SW480 (cell line): ENCODE results near the gene OGFR.

Experiments used
- DNase-seq: peaks from one replicate; pipeline ENCODE4 v3.0.0-alpha.2; 2016; ENCODE audit warnings: low spot score

Gene OGFR

DNA sequence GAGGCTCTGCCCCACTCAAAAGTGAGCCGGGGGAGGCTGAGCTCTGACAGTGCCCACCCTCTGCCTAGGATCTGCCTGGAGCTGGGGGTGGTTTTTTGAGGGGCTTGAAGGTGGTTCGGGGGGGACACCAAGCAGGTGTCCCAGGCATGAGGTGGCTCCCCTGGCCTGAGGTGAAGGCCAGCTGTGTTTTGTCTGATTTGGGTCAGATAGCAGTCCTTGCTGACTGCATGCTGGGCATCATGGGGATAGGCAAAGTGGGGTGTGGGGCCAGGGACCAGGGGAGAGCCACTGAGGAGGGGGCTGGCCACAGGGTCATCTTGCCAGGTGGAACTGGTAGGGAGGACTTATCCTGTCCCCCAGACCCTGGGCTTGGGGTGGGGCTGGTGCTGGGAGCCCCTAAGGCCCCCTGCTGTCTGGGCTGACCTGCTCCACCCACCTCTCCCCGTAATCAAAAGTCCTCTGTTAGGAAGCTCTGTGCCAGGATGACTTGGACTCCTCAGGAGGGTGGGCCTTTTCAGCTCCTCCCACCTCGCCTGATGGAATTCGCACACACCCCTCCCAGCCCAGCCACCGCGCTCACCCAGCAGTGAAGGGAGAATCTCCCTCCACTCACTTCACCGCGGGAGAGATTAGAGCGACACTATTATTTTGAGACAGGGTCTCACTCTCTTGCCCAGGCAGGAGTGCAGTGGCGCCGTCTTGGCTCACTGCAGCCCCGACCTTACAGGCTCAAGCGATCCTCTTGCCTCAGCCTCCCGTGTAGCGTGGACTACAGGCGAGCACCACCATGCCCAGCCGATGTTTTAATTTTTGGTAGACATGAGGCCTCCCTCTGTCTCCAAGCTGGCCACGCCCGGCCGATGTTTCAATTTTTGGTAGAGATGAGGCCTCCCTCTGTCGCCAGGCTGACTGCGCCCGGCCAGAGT lies 10.7 kb downstream of the OGFR start:
- DNase-seq = peak; percentile 88

- DNase-seq = no peak
These were observed 11.6 kb downstream of the OGFR start for GRCh38 chr20:62816031-62816883.

DNA sequence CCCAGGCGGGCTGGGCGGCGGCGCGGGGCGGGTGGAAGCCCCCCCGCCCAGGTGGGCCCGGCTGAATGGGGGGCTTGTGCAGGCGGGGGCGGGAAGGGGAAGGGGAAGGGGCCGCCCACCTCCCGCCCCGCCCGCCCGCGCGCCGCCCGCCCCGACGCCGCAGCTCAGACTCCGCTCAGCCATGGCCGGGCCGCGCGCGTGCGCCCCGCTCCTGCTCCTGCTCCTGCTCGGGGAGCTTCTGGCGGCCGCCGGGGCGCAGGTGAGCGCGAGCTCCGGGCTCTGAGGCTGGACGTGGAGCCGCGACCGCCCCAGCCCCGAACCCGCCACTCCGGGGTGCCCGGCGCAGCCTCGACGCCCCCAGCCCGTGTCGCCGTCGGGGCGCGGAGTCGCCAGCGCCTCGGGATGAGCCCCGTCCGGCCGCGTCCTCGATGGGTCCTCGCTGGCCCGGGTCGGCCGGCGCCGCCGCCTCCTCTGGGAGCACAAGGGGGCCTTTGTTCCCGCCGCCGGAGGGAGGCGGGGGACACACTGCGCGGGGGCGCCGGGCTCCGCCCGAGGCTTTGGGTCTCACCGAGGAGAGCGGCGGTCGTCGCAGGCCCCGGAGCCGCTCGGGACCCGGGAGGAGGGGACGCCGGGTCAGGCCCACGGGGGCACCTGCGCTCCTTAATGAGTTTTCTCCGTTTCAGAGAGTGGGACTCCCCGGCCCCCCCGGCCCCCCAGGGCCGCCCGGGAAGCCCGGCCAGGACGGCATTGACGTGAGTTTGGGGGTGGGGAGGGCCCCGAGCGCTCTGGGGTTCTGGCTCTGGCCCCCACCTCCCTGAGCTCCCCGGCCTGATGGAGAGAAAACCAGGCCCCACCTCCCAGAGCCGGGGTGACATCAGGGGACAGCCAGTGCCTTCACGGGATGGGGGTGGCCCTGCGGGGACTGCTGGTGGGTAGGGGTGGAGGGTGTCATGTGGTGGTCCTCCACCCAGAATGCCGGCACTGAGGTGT lies 12.5 kb downstream of the OGFR start, which contains the start of gene COL9A3:
TSS of gene COL9A3 (plus strand) at position 167 of the 990 bp plus-strand sequence. CDS start at position 182, 15 bp downstream.
- peak; percentile 78 for DNase-seq

GRCh38 chr20:62817975-62818591 lies 13.4 kb downstream of the OGFR start:
- DNase-seq = no peak

- DNase-seq = peak; percentile 86
These were observed 14.2 kb downstream of the OGFR start for GRCh38 chr20:62818592-62819493.

DNA sequence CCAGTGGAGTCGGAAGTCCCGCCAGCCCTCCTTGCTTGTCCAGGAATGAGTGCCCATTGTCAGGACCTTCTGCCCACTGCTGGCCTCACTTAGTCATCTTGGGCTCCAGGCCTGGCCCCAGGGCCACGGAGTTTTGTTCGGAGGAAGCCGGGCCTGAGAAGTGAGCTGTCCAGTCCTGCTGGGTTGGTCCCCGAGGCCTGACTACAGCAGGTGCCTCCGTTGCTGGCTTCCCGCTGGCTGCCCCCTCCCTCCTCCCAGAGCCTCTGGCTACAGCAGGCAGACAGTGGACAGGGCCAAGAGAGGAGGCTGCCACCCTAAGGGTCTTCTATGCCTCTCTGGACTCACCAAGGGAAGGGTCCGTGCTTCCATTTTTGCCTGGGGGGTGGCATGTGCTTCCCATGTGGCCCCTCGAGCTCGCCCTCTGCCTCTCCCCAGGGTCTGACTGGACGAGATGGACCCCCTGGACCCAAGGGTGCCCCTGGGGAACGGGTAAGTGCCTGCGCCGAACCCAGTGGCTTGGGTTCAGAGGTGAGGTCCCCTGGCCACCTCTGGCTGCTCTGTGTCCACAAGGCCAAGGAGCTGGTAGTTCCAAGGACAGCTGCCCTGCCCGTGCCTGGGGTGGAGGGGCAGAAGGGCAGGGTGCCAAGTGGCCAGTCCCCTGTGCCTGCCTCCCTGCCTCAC lies 15.0 kb downstream of the OGFR start:
- no peak for DNase-seq

- no peak for DNase-seq
These were observed 15.8 kb downstream of the OGFR start for GRCh38 chr20:62820208-62820961.

DNA sequence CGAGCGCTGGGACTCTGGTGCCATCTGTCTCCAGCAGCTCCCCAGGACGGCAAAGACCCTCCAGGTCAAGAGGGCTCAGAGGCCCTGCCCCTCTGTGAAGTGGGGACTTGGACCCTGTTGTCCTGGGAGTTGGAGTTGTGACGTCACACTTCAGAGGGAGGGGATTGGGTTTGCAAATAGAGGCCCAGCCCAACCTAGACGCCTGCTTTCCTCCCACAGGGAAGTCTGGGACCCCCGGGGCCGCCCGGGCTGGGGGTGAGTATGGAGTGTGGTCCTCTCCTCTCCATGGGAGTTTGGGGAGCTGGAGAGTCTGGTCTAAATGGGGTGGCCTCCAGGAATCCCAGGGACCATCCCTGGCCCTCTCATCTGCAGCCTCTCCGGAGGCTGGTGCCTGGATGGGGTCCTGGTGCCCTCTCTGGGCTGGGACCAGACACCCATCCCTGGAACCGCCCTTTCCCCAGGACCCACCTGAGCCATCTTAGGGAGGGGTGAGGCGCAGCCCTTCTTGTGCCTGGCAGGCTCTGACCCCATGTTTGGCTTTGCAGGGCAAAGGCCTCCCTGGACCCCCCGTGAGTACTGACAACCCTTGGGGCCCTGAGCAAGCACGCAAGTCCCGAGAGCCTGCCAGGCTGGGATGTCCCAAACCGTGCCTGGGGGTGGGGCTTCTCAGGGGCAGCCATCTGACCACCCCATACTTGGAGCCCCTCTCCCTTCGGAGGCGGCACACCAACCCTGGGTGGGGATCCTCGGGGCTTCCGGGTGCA lies 16.5 kb downstream of the OGFR start:
- no peak for DNase-seq

- no peak for DNase-seq
These were observed 17.1 kb downstream of the OGFR start for GRCh38 chr20:62821726-62822210.

DNA sequence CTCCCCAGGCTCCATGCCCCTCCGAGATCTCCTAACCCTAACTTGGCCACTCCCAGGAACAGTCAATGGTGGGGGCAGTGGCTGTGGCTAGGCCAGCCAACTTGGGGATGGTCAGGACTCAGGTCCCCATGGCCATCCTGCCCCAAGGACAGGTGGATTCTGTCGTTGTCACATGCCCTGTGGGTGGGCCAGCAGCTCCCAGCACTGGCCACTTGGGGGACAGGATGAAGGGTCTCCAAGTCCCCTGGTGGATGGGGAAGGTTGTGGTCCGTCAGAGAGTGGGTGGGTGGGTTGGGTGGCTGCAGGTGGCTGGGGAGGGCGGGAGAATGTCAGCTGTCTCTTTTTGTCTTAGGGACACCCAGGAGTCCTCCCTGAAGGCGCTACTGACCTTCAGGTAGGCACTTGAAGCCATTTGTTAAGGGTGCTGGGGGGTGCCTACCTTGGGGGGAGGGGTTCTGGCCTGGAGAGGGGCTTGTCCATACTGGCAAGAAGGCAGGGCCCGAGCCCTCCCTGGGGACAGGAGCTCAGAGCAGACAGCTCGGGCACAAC lies 17.7 kb downstream of the OGFR start:
- DNase-seq = no peak

DNA sequence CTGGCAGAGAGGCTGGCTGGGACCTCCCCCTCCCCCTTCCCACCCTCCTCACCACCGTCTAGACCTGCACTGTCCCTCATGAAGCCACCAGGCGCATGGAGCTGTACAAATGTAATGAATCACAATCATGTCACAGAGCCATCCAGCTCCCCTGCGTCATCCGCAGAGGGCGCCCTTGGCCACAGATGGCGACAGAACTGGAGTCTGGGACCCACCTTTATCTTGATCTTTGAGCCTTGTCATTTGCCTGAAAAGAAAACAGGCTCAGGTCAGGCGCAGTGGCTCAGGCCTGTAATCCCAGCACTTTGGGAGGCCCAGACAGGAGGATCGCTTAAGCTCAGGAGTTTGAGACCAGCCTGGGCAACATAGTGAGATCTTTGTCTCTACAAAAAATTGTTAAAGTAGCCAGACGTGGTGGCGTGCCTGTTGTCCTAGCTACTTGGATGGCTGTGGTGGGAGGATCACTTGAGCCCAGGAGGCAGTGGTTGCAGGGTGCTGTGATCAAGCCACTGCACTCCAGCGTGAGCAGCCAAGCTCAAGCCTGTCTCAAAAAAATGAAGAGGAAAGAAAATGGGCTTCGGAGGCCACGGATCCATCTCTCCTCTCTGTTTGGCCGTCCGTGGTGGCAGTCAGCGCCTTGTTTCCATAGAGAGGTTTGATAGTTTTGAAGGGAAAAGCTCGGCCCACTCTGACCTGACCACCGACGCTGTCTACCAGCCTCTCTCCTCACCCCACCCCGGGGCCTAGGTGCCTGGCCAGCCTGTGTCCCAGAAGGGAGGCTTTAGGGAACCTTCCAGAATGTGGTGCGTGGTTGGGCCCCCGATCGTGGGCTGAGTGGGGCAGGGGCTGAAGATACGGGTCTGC lies 18.4 kb downstream of the OGFR start:
- peak; percentile 93 for DNase-seq

DNA sequence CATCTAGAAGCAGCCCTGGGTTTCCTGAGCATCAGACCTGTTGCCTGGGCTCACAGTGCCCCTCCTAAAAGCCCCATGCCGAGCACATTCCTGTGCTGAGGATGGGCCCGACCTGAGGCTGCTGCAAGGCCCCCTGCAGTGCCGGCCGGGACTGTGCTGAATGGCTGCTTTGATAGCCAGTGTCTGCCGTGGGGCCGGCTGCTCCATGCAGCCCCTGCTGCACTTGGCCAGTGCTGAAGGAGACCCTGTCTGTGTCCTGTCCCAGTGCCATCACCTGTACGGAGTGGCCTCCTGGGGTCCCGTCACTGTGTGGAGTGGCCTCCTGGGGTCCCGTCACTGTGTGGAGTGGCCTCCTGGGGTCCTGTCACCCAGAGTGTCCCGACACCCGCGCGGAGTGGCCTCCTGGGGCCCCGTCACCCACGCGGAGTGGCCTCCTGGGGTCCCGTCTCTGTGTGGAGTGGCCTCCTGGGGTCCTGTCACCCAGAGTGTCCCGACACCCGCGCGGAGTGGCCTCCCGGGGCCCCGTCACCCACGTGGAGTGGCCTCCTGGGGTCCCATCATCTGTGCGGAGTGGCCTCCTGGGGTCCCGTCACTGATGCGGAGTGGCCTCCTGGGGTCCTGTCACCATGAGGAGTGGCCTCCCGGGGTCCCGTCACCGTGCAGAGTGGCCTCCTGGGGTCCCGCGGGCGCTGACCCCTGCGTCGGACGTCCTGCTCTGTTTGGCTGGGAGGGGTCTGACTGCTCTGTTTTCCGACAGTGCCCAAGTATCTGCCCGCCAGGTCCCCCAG lies 19.2 kb downstream of the OGFR start:
- no peak for DNase-seq

GRCh38 chr20:62824476-62825332 lies 20.1 kb downstream of the OGFR start:
- peak; percentile 84 for DNase-seq

GRCh38 chr20:62825333-62825985 lies 20.8 kb downstream of the OGFR start:
- DNase-seq = no peak
